AG04450 (cell line): ENCODE measurements around the gene NDE1. TPM values are rescaled to one million over a fixed set of nuclear protein-coding genes. Genes with fewer than 3 reads are reported as not detected.
"Not testable (repeated sequence)": the region's sequence is repeated elsewhere in the genome, so short reads cannot be mapped to it uniquely, and the experiment has no call there.

ENCODE experiments used
- CTCF ChIA-PET: fragments of 300-600, 350-600 bp; formaldehyde crosslinking; extraction: SDS; loops from one replicate; lab custom pipeline; 2022; ENCODE audit warnings: antibody characterized with exemption, inconsistent platforms; lab: Charles Lee
- POLR2A ChIA-PET: fragments of 350-600 bp; formaldehyde crosslinking; extraction: SDS; loops from one replicate; lab custom pipeline; 2021; ENCODE audit warnings: antibody characterized with exemption, inconsistent platforms; lab: Yijun Ruan, JAX
- DNase-seq: peaks from one replicate; pipeline ENCODE4 v3.0.0-alpha.2; 2011; ENCODE audit warnings: low read depth, low spot score
- H3K27ac ChIP-seq: one replicate; pipeline ENCODE4 v1.5.1; 2012; ENCODE audit warnings: low read depth, low read length, control low read depth
- H3K27me3 ChIP-seq: one replicate; pipeline ENCODE4 v1.6.0; 2012; ENCODE audit warnings: low read length; ENCODE audit not compliant: control insufficient read depth, insufficient read depth
- H3K4me3 ChIP-seq: 2 replicates; pipeline ENCODE4 v1.5.1; 2011; ENCODE audit warnings: mild to moderate bottlenecking, low read depth, low read length, control low read depth
- H3K9me3 ChIP-seq: 2 replicates; pipeline ENCODE4 v1.5.1; 2012; ENCODE audit warnings: low read length; ENCODE audit not compliant: control insufficient read depth, insufficient read depth
- CTCF ChIP-seq: IDR thresholded peaks from 2 replicates; pipeline ENCODE4 v1.5.1; 2011; ENCODE audit warnings: low read depth, low read length, control low read depth, inconsistent platforms
- polyA plus RNA-seq: library from polyadenylated mRNA; depleted of rRNA; stranded (reverse); fragments of >200 nt; gene quantifications from 2 replicates; pipeline ENCODE4 v1.2.3, GENCODE V29; 2011

The NDE1 gene
- polyA plus RNA-seq, 1 experiment = 29.9 TPM

GRCh38 chr16:15660203-15660601 lies 10.2 kb downstream of the NDE1 start:
- ChIA-PET POLR2A (no interaction called here), CTCF (interaction anchor here (0.6 kb wide), 2 partner anchors 15 to 159 kb away, joined by 3 to 7 read pairs; no protein-coding TSS in a partner anchor)
- TF ChIP-seq CTCF = no peak
- H3K27ac ChIP-seq = no peak overlapping the region
- H3K9me3 ChIP-seq = no peaks in the 10 kb centered on the region
- no peak for DNase-seq
- H3K27me3 ChIP-seq = no peaks in the 10 kb centered on the region
- no peak overlapping the region for H3K4me3 ChIP-seq

DNA sequence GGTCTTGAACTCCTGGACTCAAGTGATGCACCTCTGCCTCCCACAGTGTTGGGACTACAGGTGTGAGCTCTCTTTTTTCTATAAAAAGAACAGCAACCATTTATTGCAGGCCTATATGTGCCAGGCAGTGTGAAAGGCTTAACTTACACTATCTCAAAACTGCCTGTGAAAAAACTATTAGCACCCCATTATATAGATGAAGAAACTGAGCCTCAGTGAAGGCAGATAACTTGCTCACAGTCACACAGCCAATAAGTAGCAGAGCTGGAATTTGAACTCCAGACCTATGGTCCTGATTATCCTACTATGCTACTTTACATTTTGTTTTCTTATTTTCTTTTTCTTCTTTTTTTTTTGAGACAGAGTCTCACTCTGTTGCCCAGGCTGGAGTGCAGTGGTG lies 15.1 kb downstream of the NDE1 start:
- no peak for DNase-seq
- H3K27me3 ChIP-seq = no peaks in the 10 kb centered on the region
- ChIA-PET CTCF (interaction anchor here (0.7 kb wide), 1 partner anchor 22 kb away, joined by 4 read pairs; the partner anchor contains the start of gene MARF1), POLR2A (interaction anchor here (0.6 kb wide), 1 partner anchor 12 kb away, joined by 6 read pairs; no protein-coding TSS in a partner anchor)
- H3K27ac ChIP-seq = no peak overlapping the region
- H3K9me3 ChIP-seq = no peaks in the 10 kb centered on the region
- no peak overlapping the region for H3K4me3 ChIP-seq
- TF ChIP-seq CTCF = no peak

GRCh38 chr16:15667091-15667742 lies 17.2 kb downstream of the NDE1 start:
- Histone ChIP-seq H3K27ac (no peak overlapping the region), H3K27me3 (no peaks in the 10 kb centered on the region), H3K9me3 (no peaks in the 10 kb centered on the region), H3K4me3 (no peak overlapping the region)
- TF ChIP-seq CTCF = no peak
- DNase-seq = no peak
- POLR2A ChIA-PET = interaction anchor here (0.6 kb wide), 1 partner anchor 53 kb away, joined by 5 read pairs; no protein-coding TSS in a partner anchor
- CTCF ChIA-PET = no interaction called here

DNA sequence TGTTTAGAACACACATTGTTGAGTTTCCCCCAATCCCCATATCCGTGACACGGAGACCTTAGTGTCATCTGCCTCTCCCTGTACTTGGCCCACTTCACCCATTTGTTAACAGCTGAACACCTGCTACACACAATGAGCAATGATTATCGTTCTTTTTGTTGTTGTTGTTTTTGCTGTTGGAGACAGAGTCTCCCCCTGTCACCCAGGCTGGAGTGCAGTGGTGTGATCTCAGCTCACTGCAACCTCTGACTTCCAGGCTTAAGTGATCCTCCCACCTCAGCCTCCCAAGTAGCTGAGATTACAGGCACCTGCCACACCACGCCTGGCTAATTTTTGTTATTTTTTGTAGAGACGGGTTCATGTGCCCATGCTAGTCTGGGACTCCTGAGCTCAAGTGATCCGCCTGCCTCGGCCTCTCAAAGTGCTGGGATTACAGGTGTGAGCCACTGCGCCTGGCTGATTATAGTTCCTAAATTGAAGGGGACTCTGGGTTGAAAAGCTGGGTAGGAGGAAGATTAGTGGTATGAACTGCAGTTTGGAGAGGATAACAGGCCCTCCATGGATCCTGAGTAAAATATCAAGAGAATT lies 21.6 kb downstream of the NDE1 start:
- peak overlapping the region; percentile 86 for H3K27ac ChIP-seq
- H3K27me3 ChIP-seq = no peaks in the 10 kb centered on the region
- ChIA-PET POLR2A (interaction anchor here (0.8 to 1.1 kb wide), 2 partner anchors 18 to 29 kb away, joined by 3 to 4 read pairs; partner anchors contain the start of gene MARF1), CTCF (interaction anchor here (0.6 to 0.9 kb wide), 2 partner anchors 19 to 269 kb away, joined by 4 to 15 read pairs; no protein-coding TSS in a partner anchor)
- H3K9me3 ChIP-seq = no peaks in the 10 kb centered on the region
- no peak overlapping the region for H3K4me3 ChIP-seq
- TF ChIP-seq CTCF = no peak
- no peak for DNase-seq

- POLR2A ChIA-PET = interaction anchor here (0.8 to 1.1 kb wide), 3 partner anchors 14 to 30 kb away, joined by 3 to 4 read pairs (median 3); partner anchors contain the start of gene MARF1
- CTCF ChIA-PET = interaction anchor here (0.6 to 1.8 kb wide), 5 partner anchors 19 to 656 kb away, joined by 3 to 15 read pairs (median 4); no protein-coding TSS in a partner anchor
- peak overlapping the region; percentile 86 for H3K27ac ChIP-seq
- DNase-seq, H3K27me3 ChIP-seq, H3K4me3 ChIP-seq, H3K9me3 ChIP-seq: not testable (repeated sequence)
Measured at GRCh38 chr16:15672127-15672513, 22.1 kb downstream of the NDE1 start.
